ENCODE measurements around the gene CSNK1A1L.

- TF ChIP-seq CTCF (IDR thresholded peaks at IDR 0.05; ENCODE audit: low read depth, low read length, poor library complexity, severe bottlenecking) = no peak
- TF ChIP-seq EZH2phosphoT487 (IDR thresholded peaks at IDR 0.05; ENCODE audit: borderline replicate concordance, low read length) = no peak
These were observed at the start of gene CSNK1A1L for GRCh38 chr13:37105251-37105714.

Measured in DOHH2 (cell line).